ENCODE measurements around the gene ASPN.
"Not testable (repeated sequence)": the region's sequence is repeated elsewhere in the genome, so short reads cannot be mapped to it uniquely, and the experiment has no call there.

The ASPN gene

DNA sequence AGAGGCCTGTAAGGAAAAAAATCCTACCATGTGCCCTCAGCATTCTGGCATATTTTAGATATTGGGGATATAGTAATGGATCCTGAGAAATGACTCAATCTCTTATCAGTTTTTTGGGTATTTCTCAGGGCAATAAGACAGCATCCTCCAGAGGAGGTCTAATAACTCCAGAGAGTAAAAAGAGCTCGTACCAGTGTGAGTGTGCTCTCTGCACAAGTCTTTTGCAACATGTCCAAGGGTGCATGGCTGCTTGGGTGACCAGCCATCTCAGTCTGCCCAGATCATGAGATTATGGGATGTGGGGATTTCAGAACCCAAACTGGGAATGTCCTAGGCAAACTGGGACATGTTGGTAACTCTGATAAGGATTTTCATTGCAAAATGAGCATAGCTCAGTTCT is 15.3 kb downstream of the ASPN start:
- no peak for DNase-seq

DNA sequence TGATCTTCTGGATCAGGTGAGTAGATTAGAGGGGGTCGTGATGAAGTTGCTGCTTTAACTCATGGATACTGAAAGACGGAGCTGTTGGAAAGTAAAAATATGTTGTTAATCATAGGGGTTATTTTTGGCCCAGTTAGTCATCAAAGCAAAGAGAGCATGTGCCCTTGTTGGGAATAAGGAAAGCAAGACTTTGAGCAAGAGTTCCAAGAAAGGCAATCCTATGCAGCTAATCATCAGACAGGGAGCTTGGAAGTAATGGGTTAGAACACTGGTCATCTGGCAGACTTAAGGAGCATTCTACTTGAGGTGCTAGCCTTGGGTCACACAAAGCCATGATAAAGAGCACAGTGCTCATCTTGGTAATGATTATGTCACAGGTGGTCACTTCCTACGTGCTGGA is 18.3 kb downstream of the ASPN start:
- no peak for DNase-seq

GRCh38 chr9:92463387-92463786 is 18.9 kb downstream of the ASPN start:
- DNase-seq = no peak

DNA sequence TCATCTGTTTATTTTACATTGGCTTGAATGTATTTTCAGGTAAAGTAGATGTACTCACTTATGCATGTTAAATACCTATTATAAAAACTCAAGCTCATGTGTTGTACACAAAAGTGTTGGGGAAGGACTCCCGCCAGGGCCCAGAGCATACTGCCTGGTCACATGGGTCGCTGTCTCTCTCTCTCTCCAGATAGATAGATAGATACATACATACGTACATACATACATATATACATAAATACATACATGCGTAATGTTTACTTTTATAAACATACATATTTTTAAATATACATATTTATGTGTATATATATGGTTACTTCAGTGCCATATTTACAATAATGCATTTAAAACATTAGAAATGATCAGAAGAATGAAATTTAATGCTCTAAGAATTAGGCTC is 24.7 kb downstream of the ASPN start:
- no peak for DNase-seq

DNA sequence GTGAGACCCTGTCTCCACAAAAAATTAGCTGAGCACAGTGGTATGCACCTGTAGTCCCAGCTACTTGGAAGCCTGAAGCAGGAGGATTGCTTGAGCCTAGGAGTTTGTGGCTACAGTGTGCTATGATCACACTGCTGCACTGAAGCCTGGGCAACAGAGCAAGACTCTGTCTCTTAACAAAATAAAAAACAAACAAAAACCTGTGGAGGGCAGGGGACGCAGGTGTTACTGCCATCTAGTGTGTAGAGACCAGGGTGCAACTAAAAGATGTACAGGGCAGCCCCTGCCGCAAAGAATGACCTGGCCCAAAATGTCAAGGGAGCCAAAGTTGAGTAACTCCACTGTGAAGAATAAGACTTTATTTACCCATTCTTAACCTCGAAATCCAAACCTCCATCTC is 27.1 kb downstream of the ASPN start:
- no peak for DNase-seq

GRCh38 chr9:92446536-92446935 is 35.8 kb downstream of the ASPN start:
- DNase-seq = no peak

- DNase-seq = no peak
Observed at GRCh38 chr9:92444841-92445240, 37.5 kb downstream of the ASPN start.

- DNase-seq = no peak
Observed at GRCh38 chr9:92440751-92441046, 41.6 kb downstream of the ASPN start.

GRCh38 chr9:92439921-92440750 is 42.2 kb downstream of the ASPN start:
- no peak for DNase-seq

DNA sequence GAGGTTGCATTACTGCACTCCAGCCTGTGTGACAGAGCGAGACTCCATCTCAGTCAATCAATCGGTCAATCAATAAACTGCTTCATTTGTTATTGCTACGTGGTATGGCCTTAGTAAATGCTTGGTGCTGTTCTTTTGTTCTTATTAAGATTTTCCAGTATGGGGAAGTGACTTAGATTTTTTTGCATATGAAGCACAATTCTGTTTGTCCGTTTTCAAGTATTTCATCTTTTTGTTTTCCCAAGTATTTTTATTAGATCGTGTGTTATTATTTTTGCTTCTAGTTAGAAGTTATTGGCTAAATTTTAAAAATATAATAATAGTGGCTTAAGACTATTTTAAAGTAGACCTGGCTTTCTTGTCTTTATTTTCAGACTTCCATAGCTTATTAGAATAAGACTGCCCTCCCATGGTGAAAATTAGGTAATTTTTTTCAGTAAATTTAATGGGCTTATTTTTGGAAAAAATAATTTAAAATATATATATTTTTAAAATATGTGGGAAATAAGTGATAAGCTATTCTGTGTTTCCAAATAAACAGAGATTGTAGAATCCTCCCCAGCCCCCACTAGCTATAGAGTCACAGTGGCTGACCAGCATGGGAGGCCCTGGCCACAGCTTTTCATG is 43.3 kb downstream of the ASPN start:
- no peak for DNase-seq

DNA sequence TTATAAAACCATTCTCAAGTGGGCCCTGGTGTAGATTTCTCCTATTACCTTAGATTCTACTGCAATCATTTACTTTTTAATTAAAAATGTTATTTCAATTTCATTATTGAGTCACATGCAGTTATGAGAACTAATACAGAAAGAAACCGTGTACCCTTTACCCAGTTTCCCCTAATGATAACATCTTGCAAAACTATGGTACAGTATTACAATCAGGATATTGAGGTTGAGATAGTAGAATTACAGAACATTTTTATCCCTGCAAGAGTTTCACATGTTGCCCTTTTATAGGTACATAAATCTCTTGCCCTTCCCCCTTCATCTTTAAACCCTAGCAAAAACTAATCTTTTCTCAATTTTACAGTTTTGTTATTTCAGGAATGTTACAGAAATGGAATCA is 47.0 kb downstream of the ASPN start:
- DNase-seq = no peak

DNA sequence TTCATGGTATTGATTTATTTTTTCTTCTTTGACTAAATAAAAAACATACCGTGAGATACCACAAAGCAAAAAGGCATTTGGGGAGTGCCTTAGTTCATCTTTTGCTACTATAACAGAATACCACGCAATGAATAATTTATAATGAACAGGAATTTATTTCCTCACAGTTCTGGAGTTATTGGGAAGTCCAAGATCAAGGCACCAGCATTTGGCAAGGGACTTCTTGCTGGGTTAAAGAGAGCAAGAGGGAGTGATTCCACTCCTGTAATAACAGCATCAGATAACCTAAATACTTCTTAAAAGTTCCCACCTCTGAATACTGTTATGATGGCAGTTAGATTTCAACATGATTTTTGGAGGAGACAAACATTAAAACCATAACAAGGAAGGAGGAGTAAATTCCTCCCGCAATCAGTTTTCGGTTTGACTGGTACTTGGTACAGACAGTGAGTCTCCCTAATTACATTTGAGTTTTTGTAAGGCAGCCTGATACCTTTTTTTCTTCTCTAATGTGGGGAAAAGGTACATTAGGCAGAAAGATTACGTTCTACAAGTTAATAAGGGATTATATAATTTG is 49.2 kb downstream of the ASPN start:
- no peak for DNase-seq

DNA sequence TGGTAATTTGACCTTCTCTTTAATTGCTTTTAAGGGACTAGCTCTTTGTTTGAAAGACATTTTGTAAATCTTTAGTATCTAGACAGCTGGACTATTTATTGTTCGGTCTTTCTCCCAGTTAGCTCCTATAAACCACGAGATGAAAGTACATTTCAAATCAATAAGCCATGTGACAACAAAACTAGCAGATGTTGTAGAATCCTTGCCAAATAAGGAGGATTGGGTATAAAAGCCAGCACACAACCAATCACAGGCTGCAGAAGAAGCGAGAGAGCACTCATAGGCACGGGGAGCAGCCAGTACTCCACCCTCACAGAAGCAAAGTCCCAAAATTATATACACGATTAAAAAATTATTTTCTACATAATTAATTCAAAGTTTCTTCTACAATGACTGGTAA is 50.0 kb downstream of the ASPN start:
- DNase-seq = no peak

DNA sequence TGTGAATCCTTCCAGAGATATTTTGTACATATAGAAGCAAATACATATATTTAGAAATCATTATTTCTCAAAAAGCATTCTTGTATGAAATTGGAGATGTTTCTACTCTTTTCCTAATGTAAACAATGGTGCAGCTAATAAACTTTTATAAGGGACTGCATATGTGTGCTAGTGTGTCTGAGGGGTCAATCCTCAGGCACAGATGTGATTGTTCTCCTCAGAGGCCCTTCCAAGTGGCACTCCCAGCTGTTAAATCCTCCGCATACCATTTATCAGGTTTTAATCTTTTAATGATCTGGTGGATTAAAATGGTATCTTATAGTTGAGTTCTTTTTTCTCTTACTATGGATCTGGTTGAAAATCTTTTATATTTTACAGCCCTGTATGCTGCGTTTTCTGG is 52.5 kb downstream of the ASPN start:
- no peak for DNase-seq

GRCh38 chr9:92426501-92427145 is 55.7 kb downstream of the ASPN start:
- DNase-seq = no peak

DNA sequence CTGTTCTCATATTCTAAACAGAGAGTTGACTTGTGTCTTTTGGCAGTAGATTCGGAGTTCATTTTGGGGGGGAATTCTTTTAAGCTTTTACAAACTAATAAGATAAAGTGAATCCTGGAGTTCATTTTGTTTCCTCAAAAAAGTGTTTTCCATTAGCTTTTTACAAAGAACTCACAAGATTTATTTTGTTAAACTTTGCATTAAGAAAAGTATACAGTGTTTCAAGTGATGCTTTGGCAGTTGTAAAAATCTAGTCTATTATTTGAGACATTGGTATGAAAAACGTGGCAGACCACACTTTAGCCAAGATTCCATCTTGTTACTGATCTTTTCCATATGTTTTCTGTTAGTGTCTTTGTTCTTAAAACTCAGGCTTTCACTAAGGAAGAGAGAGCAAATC is 56.8 kb downstream of the ASPN start:
- no peak for DNase-seq

- no peak for DNase-seq
Observed at GRCh38 chr9:92424340-92424739, 58.0 kb downstream of the ASPN start, which contains the start of gene OMD. Gene OMD, minus strand, starts transcription at chr9:92424471. Its CDS starts 6,913 bp downstream, at chr9:92417558.

- DNase-seq = no peak
Observed at GRCh38 chr9:92423612-92424011, 58.7 kb downstream of the ASPN start.

- no peak for DNase-seq
Observed at GRCh38 chr9:92422611-92423338, 59.5 kb downstream of the ASPN start.

DNA sequence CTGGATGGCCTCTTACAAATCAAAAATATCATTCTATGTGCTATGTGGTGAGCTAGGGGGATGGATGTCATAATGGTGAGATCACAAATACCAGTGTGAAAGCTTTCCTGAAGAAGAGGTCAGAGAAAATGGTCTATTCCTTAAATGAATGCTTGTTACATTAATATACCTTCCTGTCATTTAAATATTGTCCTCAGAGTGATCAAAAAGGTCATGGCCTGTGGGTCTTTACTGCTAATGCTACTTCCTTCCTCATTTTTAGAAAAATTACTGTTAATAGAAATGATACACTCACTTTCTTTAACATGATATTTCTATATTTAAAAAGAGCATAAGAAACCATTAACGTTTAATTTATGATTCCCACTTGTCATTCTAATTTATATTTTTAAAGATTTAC is 67.7 kb downstream of the ASPN start:
- DNase-seq = no peak

GRCh38 chr9:92411157-92411556 is 71.1 kb downstream of the ASPN start:
- not testable (repeated sequence) for DNase-seq

DNA sequence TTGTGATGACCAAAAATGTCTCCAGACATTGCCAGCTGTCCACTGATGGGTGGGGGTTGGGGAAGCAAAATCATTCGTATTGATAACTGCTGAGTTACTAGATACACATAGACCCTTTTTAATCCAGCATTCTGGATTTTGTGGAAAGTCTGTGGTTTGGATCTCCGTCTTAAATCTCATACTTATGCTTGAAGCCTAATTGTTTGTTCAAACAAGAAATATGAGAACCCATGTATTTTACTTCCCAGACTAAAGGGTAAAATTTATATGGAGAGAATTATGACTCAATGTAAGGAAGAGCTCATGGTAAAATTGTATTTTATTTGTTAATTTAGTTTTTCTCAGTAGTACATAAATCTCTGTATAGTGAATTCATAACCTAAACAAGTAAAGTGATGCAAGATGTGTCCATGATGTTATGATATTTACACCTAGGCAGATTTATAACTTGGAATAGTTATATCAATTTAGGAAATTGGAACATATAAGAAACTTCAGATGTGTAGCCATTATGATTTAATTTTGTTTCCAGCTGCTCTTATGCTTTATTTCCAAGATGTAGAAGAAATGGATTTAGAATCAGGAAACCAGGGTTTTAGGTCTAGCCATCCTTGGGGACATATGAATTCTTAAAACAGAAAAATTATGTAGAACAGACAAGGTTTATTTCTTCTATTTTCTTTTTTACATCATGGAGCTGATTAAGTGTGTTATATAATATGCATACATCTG is 73.4 kb downstream of the ASPN start:
- DNase-seq = no peak

- no peak for DNase-seq
Observed at GRCh38 chr9:92407818-92408217, 74.5 kb downstream of the ASPN start.

All from stimulated activated CD4-positive, alpha-beta T cell treated with anti-CD3 and anti-CD28 coated beads, Interleukin-12 subunit alpha, Interleukin-12 subunit beta, amount 100 ng/mL, for 4 hours (primary cell).